GM18519 (cell line): ENCODE measurements around the gene ERICH3.

Source experiments
- ATAC-seq: cut with Tn5 transposase; IDR thresholded peaks from one replicate; pipeline ENCODE4 v1.9.1; 2021; ENCODE audit warnings: mild to moderate bottlenecking, moderate library complexity; ENCODE audit not compliant: unreplicated experiment, low FRiP score

ERICH3 gene

GRCh38 chr1:74526708-74527107 is 146.9 kb downstream of the ERICH3 start:
- no peak for ATAC-seq

- ATAC-seq: no peak
These were observed 149.6 kb downstream of the ERICH3 start for GRCh38 chr1:74523873-74524480.

GRCh38 chr1:74522148-74522547 is 151.4 kb downstream of the ERICH3 start:
- ATAC-seq: no peak
